ENCODE data around the gene MAP3K12. TPM values are rescaled to one million over a fixed set of nuclear protein-coding genes. Genes with fewer than 3 reads are reported as not detected.

Gene MAP3K12
- total RNA-seq, 2 experiments from 2014 or later, result 7.2 to 13.4 TPM

DNA sequence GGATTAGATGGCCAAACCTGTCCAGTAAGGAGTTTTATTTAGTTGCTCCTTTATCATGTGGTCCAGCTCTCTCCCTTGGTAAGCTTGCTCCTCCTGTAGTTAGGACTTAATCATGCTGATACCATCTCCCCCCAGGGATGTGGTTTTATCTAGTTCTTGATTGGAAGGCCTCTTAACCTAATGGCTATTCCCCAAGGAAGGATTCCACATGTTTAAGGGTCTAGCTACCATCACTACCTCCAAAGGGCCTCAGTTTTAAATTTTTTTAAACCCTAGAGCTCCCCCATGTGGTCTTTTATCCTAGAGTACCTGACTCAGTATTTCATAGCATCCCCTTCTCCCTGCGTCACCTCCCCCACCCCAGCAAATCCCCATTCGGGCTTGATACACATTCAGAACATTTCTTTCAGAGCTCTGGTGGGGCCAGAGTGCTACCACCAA is 22.5 kb downstream of the MAP3K12 start:
- Histone ChIP-seq H3K36me3 (ENCODE audit: insufficient read depth, low read length) (peaks cover 100% of the 10 kb centered on the region), H3K9me2 (ENCODE audit: insufficient read depth, low read length) (no peaks in the 10 kb centered on the region), H3K4me2 (ENCODE audit: low read length) (no peak overlapping the region), H3K27ac (ENCODE audit: low read depth, low read length, poor library complexity, severe bottlenecking) (no peak overlapping the region), H4K20me1 (ENCODE audit: insufficient read depth, low read length) (peaks cover 33% of the 10 kb centered on the region), H3K79me2 (ENCODE audit: insufficient read depth, low read depth, low read length) (peaks cover 58% of the 10 kb centered on the region), H3K9me3 (ENCODE audit: low read length) (no peaks in the 10 kb centered on the region), H2AFZ (ENCODE audit: low read length) (no peak overlapping the region), H3K4me1 (ENCODE audit: insufficient read depth, low read length, poor library complexity, severe bottlenecking) (no peaks in the 10 kb centered on the region), H3K4me3 (ENCODE audit: low read depth, low read length, poor library complexity, severe bottlenecking) (no peak overlapping the region)
- no peak for TF ChIP-seq EZH2phosphoT487 (IDR thresholded peaks at IDR 0.05; ENCODE audit: borderline replicate concordance, low read depth, low read length)
- TF ChIP-seq, protein P1, sequence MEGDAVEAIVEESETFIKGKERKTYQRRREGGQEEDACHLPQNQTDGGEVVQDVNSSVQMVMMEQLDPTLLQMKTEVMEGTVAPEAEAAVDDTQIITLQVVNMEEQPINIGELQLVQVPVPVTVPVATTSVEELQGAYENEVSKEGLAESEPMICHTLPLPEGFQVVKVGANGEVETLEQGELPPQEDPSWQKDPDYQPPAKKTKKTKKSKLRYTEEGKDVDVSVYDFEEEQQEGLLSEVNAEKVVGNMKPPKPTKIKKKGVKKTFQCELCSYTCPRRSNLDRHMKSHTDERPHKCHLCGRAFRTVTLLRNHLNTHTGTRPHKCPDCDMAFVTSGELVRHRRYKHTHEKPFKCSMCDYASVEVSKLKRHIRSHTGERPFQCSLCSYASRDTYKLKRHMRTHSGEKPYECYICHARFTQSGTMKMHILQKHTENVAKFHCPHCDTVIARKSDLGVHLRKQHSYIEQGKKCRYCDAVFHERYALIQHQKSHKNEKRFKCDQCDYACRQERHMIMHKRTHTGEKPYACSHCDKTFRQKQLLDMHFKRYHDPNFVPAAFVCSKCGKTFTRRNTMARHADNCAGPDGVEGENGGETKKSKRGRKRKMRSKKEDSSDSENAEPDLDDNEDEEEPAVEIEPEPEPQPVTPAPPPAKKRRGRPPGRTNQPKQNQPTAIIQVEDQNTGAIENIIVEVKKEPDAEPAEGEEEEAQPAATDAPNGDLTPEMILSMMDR (conservative IDR thresholded peaks at IDR 0.05; ENCODE audit: low read length), result peak; percentile 79
- ChIA-PET POLR2A (interaction anchor here (0.7 to 1.9 kb wide), 4 partner anchors 13 to 24 kb away, joined by 3 to 7 read pairs (median 4); partner anchors contain the start of gene TARBP2), CTCF (ENCODE audit: unreplicated experiment) (interaction anchor here (0.6 kb wide), 2 partner anchors 22 to 154 kb away, joined by 3 to 4 read pairs; no protein-coding TSS in a partner anchor)
- DNase-seq (ENCODE audit: low spot score), result peak; percentile 41
- BruUV-seq (replicated peaks), result no TSS peak
- intact Hi-C loops (cut with micrococcal nuclease; ENCODE audit: unreplicated experiment), result no loop called here

GRCh38 chr12:53474819-53475218 is 24.4 kb downstream of the MAP3K12 start:
- POLR2A ChIA-PET, result interaction anchor here (0.6 to 1.9 kb wide), 3 partner anchors 13 to 27 kb away, joined by 3 to 7 read pairs (median 5); no protein-coding TSS in a partner anchor
- Histone ChIP-seq H3K4me2 (ENCODE audit: low read length) (no peak overlapping the region), H3K9me3 (ENCODE audit: low read length) (no peaks in the 10 kb centered on the region), H3K27ac (ENCODE audit: low read depth, low read length, poor library complexity, severe bottlenecking) (no peak overlapping the region), H4K20me1 (ENCODE audit: insufficient read depth, low read length) (peaks cover 30% of the 10 kb centered on the region), H2AFZ (ENCODE audit: low read length) (no peak overlapping the region), H3K36me3 (ENCODE audit: insufficient read depth, low read length) (peaks cover 99% of the 10 kb centered on the region), H3K4me3 (ENCODE audit: low read depth, low read length, poor library complexity, severe bottlenecking) (no peak overlapping the region), H3K79me2 (ENCODE audit: insufficient read depth, low read depth, low read length) (peaks cover 66% of the 10 kb centered on the region), H3K4me1 (ENCODE audit: insufficient read depth, low read length, poor library complexity, severe bottlenecking) (peaks cover 7% of the 10 kb centered on the region), H3K9me2 (ENCODE audit: insufficient read depth, low read length) (no peaks in the 10 kb centered on the region)
- TF ChIP-seq EZH2phosphoT487 (IDR thresholded peaks at IDR 0.05; ENCODE audit: borderline replicate concordance, low read depth, low read length), result no peak
- TF ChIP-seq, protein P1 (conservative IDR thresholded peaks at IDR 0.05; ENCODE audit: low read length), result no peak
- no TSS peak for BruUV-seq (replicated peaks)
- intact Hi-C loops (cut with micrococcal nuclease; ENCODE audit: unreplicated experiment), result no loop called here
- DNase-seq (ENCODE audit: low spot score), result no peak
- CTCF ChIA-PET (ENCODE audit: unreplicated experiment), result interaction anchor here (1.9 kb wide), 1 partner anchor 10 kb away, joined by 4 read pairs; no protein-coding TSS in a partner anchor

GRCh38 chr12:53474077-53474476 is 25.2 kb downstream of the MAP3K12 start:
- intact Hi-C loops (cut with micrococcal nuclease; ENCODE audit: unreplicated experiment), result no loop called here

More at GRCh38 chr12:53474077-53474476, 25.2 kb downstream of the MAP3K12 start:
- Histone ChIP-seq H4K20me1 (ENCODE audit: insufficient read depth, low read length) (peaks cover 30% of the 10 kb centered on the region), H3K79me2 (ENCODE audit: insufficient read depth, low read depth, low read length) (peaks cover 66% of the 10 kb centered on the region), H2AFZ (ENCODE audit: low read length) (no peak overlapping the region), H3K36me3 (ENCODE audit: insufficient read depth, low read length) (peaks cover 99% of the 10 kb centered on the region), H3K9me3 (ENCODE audit: low read length) (no peaks in the 10 kb centered on the region), H3K4me1 (ENCODE audit: insufficient read depth, low read length, poor library complexity, severe bottlenecking) (peaks cover 14% of the 10 kb centered on the region), H3K27ac (ENCODE audit: low read depth, low read length, poor library complexity, severe bottlenecking) (no peak overlapping the region), H3K4me2 (ENCODE audit: low read length) (no peak overlapping the region), H3K9me2 (ENCODE audit: insufficient read depth, low read length) (no peaks in the 10 kb centered on the region), H3K4me3 (ENCODE audit: low read depth, low read length, poor library complexity, severe bottlenecking) (no peak overlapping the region)
- no peak for DNase-seq (ENCODE audit: low spot score)
- POLR2A ChIA-PET, result interaction anchor here (0.6 to 1.6 kb wide), 3 partner anchors 12 to 27 kb away, joined by 3 to 5 read pairs (median 3); partner anchors contain the start of gene TARBP2
- TF ChIP-seq, protein P1 (conservative IDR thresholded peaks at IDR 0.05; ENCODE audit: low read length), result no peak
- TF ChIP-seq EZH2phosphoT487 (IDR thresholded peaks at IDR 0.05; ENCODE audit: borderline replicate concordance, low read depth, low read length), result no peak
- BruUV-seq (replicated peaks), result no TSS peak
- CTCF ChIA-PET (ENCODE audit: unreplicated experiment), result no interaction called here
